HEK293 (cell line): ENCODE data around the gene CABCOCO1.

Experiments
- CTCF ChIA-PET: fragments of 350-600 bp; formaldehyde crosslinking; extraction: SDS; loops from one replicate; lab custom pipeline; 2021; ENCODE audit warnings: antibody characterized with exemption; lab: Yijun Ruan, JAX
- POLR2A ChIA-PET: fragments of 300-600 bp; formaldehyde crosslinking; extraction: SDS; loops from one replicate; lab custom pipeline; 2020; ENCODE audit warnings: antibody characterized with exemption, inconsistent platforms; lab: Yijun Ruan, JAX
- H3K27ac ChIP-seq: fragments of 200-500 bp; sonication (Bioruptor generic); 2 replicates; pipeline ENCODE4 v1.5.1; 2014; ENCODE audit warnings: low read depth, low read length, control low read depth, inconsistent platforms; ENCODE audit errors: extremely low read depth
- H3K36me3 ChIP-seq, 2 experiments: fragments of 200-500 bp in 1 of 2; sonication (Bioruptor generic) in 1 of 2; 1 replicate in 1 of 2; 2 replicates in 1 of 2; pipeline ENCODE4 v1.5.1; 2014 to 2017; ENCODE audit warnings: inconsistent platforms in 2 of 2, low read length in 2 of 2; ENCODE audit not compliant: control insufficient read depth in 2 of 2, insufficient read depth in 1 of 2
- H3K4me1 ChIP-seq: fragments of 200-500 bp; sonication (Bioruptor generic); 2 replicates; pipeline ENCODE4 v1.5.1; 2014; ENCODE audit warnings: mild to moderate bottlenecking, low read length, inconsistent platforms; ENCODE audit not compliant: control insufficient read depth, insufficient read depth
- H3K4me3 ChIP-seq: 2 replicates; pipeline ENCODE4 v1.5.1; 2011; ENCODE audit warnings: low read depth, mild to moderate bottlenecking, control low read depth, low read length, moderate library complexity
- H3K9me3 ChIP-seq: fragments of 200-500 bp; sonication (Bioruptor generic); 2 replicates; pipeline ENCODE4 v1.5.1; 2014; ENCODE audit warnings: low read depth, low read length, inconsistent platforms; ENCODE audit not compliant: control insufficient read depth, insufficient read depth
- GLI4 ChIP-seq: fragments of 450-650 bp; formaldehyde crosslinking; IDR thresholded peaks from 2 replicates; pipeline ENCODE4 v1.5.1; 2016; ENCODE audit warnings: missing biosample characterization, missing genetic modification characterization
- KLF9 ChIP-seq: fragments of 450-650 bp; formaldehyde crosslinking; IDR thresholded peaks from 2 replicates; pipeline ENCODE4 v1.5.1; 2016; ENCODE audit warnings: missing biosample characterization, missing genetic modification characterization, low read depth
- RBAK ChIP-seq: fragments of 450-650 bp; formaldehyde crosslinking; IDR thresholded peaks from 2 replicates; pipeline ENCODE4 v1.5.1; 2016; ENCODE audit warnings: missing biosample characterization, missing genetic modification characterization
- SALL2 ChIP-seq: fragments of 450-650 bp; formaldehyde crosslinking; IDR thresholded peaks from 2 replicates; pipeline ENCODE4 v1.5.0; 2017; ENCODE audit warnings: missing biosample characterization, mild to moderate bottlenecking, missing genetic modification characterization, borderline replicate concordance
- SP7 ChIP-seq: fragments of 450-650 bp; formaldehyde crosslinking; IDR thresholded peaks from 2 replicates; pipeline ENCODE4 v1.5.1; 2016; ENCODE audit warnings: missing biosample characterization, missing genetic modification characterization
- ZBTB20 ChIP-seq: fragments of 450-650 bp; formaldehyde crosslinking; IDR thresholded peaks from 2 replicates; pipeline ENCODE4 v1.5.1; 2016; ENCODE audit warnings: missing biosample characterization, missing genetic modification characterization
- ZBTB21 ChIP-seq: fragments of 450-650 bp; formaldehyde crosslinking; IDR thresholded peaks from 2 replicates; pipeline ENCODE4 v1.5.1; 2017; ENCODE audit warnings: missing biosample characterization, missing genetic modification characterization
- ZFP37 ChIP-seq: fragments of 450-650 bp; formaldehyde crosslinking; IDR thresholded peaks from 2 replicates; pipeline ENCODE4 v1.5.1; 2016; ENCODE audit warnings: missing biosample characterization, missing genetic modification characterization
- ZFP69B ChIP-seq: fragments of 450-650 bp; formaldehyde crosslinking; IDR thresholded peaks from 2 replicates; pipeline ENCODE4 v1.5.1; 2016; ENCODE audit warnings: missing biosample characterization, missing genetic modification characterization
- ZNF155 ChIP-seq: fragments of 450-650 bp; formaldehyde crosslinking; IDR thresholded peaks from 2 replicates; pipeline ENCODE4 v1.5.1; 2016; ENCODE audit warnings: missing biosample characterization, missing genetic modification characterization
- ZNF202 ChIP-seq: fragments of 450-650 bp; formaldehyde crosslinking; IDR thresholded peaks from 2 replicates; pipeline ENCODE4 v1.5.1; 2016; ENCODE audit warnings: missing biosample characterization, missing genetic modification characterization, borderline replicate concordance
- ZNF211 ChIP-seq: fragments of 450-650 bp; formaldehyde crosslinking; IDR thresholded peaks from 2 replicates; pipeline ENCODE4 v1.5.1; 2016; ENCODE audit warnings: low read depth, missing biosample characterization, missing genetic modification characterization
- ZNF423 ChIP-seq: fragments of 450-650 bp; formaldehyde crosslinking; IDR thresholded peaks from 2 replicates; pipeline ENCODE4 v1.5.1; 2016; ENCODE audit warnings: missing biosample characterization, missing genetic modification characterization
- ZNF530 ChIP-seq: fragments of 450-650 bp; formaldehyde crosslinking; IDR thresholded peaks from 2 replicates; pipeline ENCODE4 v1.5.1; 2016; ENCODE audit warnings: low read depth, missing biosample characterization, missing genetic modification characterization
- ZNF621 ChIP-seq: fragments of 450-650 bp; formaldehyde crosslinking; IDR thresholded peaks from 2 replicates; pipeline ENCODE4 v1.5.1; 2017; ENCODE audit warnings: missing biosample characterization, missing genetic modification characterization
- ZNF660 ChIP-seq: fragments of 450-650 bp; IDR thresholded peaks from 2 replicates; pipeline ENCODE4 v1.5.1; 2018; ENCODE audit warnings: missing biosample characterization, mild to moderate bottlenecking, missing genetic modification characterization
- ZNF677 ChIP-seq: fragments of 450-650 bp; IDR thresholded peaks from 2 replicates; pipeline ENCODE4 v1.5.0; 2018; ENCODE audit warnings: missing biosample characterization, mild to moderate bottlenecking, missing genetic modification characterization, moderate library complexity
- ZNF792 ChIP-seq: fragments of 450-650 bp; formaldehyde crosslinking; IDR thresholded peaks from 2 replicates; pipeline ENCODE4 v1.5.1; 2016; ENCODE audit warnings: missing biosample characterization, missing genetic modification characterization
- ZSCAN16 ChIP-seq: fragments of 450-650 bp; formaldehyde crosslinking; IDR thresholded peaks from 2 replicates; pipeline ENCODE4 v1.5.1; 2016; ENCODE audit warnings: missing biosample characterization, missing genetic modification characterization
- TF ChIP-seq, protein P1 (sequence below): fragments of 450-650 bp; formaldehyde crosslinking; IDR thresholded peaks from 2 replicates; pipeline ENCODE4 v1.5.1; 2016; ENCODE audit warnings: missing biosample characterization, missing genetic modification characterization
- TF ChIP-seq, protein P2 (sequence below): fragments of 450-650 bp; formaldehyde crosslinking; IDR thresholded peaks from 2 replicates; pipeline ENCODE4 v1.5.1; 2016; ENCODE audit warnings: missing biosample characterization, missing genetic modification characterization
- TF ChIP-seq, protein P3 (sequence below): fragments of 450-650 bp; formaldehyde crosslinking; IDR thresholded peaks from 2 replicates; pipeline ENCODE4 v1.5.1; 2017; ENCODE audit warnings: missing biosample characterization, missing genetic modification characterization
- TF ChIP-seq, protein P4 (sequence below): fragments of 450-650 bp; formaldehyde crosslinking; IDR thresholded peaks from 2 replicates; pipeline ENCODE4 v1.5.1; 2016; ENCODE audit warnings: missing biosample characterization, missing genetic modification characterization
- TF ChIP-seq, protein P5 (sequence below): fragments of 450-650 bp; formaldehyde crosslinking; IDR thresholded peaks from 2 replicates; pipeline ENCODE4 v1.5.1; 2016; ENCODE audit warnings: missing biosample characterization, missing genetic modification characterization
- TF ChIP-seq, protein P6 (sequence below): fragments of 450-650 bp; formaldehyde crosslinking; IDR thresholded peaks from 2 replicates; pipeline ENCODE4 v1.5.1; 2016; ENCODE audit warnings: missing biosample characterization, missing genetic modification characterization

The CABCOCO1 gene

DNA sequence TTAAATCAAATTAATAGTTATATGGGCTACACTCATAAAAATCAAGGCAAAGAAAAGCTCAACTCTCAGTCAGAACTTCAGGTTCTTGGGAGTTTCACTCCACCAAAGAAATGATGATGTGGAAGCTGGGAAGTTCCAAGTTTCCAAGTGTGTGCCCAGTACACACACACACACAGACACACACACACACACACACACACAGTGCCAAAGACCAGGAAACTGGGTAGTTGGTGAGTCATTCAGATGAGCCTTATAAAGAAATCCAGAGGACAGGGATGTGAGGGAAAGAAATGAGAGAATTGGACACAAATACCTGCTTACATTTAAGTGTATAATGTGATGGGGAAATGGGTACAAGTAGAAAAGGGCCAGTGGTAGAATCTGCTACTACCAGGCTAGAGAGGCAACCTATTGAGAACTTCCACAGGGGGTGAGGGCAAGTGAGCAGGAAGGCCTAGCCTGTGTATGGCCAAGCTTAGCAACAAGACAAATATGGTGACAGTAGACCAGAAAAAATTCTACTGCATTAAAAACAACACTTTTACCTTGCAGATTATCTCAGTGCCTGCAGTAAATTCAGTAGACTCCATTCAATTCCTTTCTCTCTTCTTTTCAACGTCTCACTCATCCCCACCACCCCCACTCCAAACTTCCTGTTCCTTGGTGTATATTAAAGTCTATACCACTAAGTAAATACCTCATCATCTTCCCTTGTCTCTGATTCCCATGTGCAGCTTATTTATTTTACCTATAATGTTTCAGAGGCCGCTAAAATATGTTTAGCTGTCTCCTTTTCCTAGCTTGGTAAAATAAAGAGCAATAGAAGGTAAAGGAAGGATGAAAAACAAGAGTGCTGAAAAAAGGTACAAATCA is 95.0 kb downstream of the CABCOCO1 start:
- H3K4me3 ChIP-seq = no peak overlapping the region
- CTCF ChIA-PET = interaction anchor here (0.6 kb wide), 1 partner anchor 128 kb away, joined by 3 read pairs; no protein-coding TSS in a partner anchor
- peaks cover 10% of the 10 kb centered on the region for H3K4me1 ChIP-seq
- no peaks in the 10 kb centered on the region for H3K9me3 ChIP-seq
- POLR2A ChIA-PET = no interaction called here
- H3K36me3 ChIP-seq = no peaks in the 10 kb centered on the region
- H3K27ac ChIP-seq = no peak overlapping the region; the same call in 1 of the 2 replicates
- no peak for TF ChIP-seq ZNF530
- peak; percentile 58 for TF ChIP-seq ZBTB20 (tag by site-specific recombination)
- no peak for TF ChIP-seq KLF9 (tag by site-specific recombination)
- TF ChIP-seq, protein P1, sequence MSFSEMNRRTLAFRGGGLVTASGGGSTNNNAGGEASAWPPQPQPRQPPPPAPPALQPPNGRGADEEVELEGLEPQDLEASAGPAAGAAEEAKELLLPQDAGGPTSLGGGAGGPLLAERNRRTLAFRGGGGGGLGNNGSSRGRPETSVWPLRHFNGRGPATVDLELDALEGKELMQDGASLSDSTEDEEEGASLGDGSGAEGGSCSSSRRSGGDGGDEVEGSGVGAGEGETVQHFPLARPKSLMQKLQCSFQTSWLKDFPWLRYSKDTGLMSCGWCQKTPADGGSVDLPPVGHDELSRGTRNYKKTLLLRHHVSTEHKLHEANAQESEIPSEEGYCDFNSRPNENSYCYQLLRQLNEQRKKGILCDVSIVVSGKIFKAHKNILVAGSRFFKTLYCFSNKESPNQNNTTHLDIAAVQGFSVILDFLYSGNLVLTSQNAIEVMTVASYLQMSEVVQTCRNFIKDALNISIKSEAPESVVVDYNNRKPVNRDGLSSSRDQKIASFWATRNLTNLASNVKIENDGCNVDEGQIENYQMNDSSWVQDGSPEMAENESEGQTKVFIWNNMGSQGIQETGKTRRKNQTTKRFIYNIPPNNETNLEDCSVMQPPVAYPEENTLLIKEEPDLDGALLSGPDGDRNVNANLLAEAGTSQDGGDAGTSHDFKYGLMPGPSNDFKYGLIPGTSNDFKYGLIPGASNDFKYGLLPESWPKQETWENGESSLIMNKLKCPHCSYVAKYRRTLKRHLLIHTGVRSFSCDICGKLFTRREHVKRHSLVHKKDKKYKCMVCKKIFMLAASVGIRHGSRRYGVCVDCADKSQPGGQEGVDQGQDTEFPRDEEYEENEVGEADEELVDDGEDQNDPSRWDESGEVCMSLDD (tag by site-specific recombination) = 0 out of 2 replicates have a peak, but pooled peaks have one; percentile 26
- 0 out of 2 replicates have a peak, but pooled peaks have one; percentile 45 for TF ChIP-seq ZFP37 (tag by site-specific recombination)
- peak; percentile 43; the same call in 1 of the 2 replicates for TF ChIP-seq SALL2 (tag by site-specific recombination)
- TF ChIP-seq, protein P2, sequence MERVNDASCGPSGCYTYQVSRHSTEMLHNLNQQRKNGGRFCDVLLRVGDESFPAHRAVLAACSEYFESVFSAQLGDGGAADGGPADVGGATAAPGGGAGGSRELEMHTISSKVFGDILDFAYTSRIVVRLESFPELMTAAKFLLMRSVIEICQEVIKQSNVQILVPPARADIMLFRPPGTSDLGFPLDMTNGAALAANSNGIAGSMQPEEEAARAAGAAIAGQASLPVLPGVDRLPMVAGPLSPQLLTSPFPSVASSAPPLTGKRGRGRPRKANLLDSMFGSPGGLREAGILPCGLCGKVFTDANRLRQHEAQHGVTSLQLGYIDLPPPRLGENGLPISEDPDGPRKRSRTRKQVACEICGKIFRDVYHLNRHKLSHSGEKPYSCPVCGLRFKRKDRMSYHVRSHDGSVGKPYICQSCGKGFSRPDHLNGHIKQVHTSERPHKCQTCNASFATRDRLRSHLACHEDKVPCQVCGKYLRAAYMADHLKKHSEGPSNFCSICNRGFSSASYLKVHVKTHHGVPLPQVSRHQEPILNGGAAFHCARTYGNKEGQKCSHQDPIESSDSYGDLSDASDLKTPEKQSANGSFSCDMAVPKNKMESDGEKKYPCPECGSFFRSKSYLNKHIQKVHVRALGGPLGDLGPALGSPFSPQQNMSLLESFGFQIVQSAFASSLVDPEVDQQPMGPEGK (tag by site-specific recombination) = no peak
- peak; percentile 44; the same call in 1 of the 2 replicates for TF ChIP-seq ZFP69B
- no peak for TF ChIP-seq ZNF202 (tag by site-specific recombination)
- TF ChIP-seq ZNF211 = peak; percentile 68; the same call in 1 of the 2 replicates
- TF ChIP-seq ZNF792 = no peak
- TF ChIP-seq, protein P3, sequence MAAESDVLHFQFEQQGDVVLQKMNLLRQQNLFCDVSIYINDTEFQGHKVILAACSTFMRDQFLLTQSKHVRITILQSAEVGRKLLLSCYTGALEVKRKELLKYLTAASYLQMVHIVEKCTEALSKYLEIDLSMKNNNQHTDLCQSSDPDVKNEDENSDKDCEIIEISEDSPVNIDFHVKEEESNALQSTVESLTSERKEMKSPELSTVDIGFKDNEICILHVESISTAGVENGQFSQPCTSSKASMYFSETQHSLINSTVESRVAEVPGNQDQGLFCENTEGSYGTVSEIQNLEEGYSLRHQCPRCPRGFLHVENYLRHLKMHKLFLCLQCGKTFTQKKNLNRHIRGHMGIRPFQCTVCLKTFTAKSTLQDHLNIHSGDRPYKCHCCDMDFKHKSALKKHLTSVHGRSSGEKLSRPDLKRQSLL = no peak
- TF ChIP-seq RBAK (tag by site-specific recombination) = 0 out of 2 replicates have a peak, but pooled peaks have one; percentile 28
- TF ChIP-seq, protein P4, sequence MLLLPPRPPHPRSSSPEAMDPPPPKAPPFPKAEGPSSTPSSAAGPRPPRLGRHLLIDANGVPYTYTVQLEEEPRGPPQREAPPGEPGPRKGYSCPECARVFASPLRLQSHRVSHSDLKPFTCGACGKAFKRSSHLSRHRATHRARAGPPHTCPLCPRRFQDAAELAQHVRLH (tag by site-specific recombination) = peak; percentile 48; the same call in 1 of the 2 replicates
- TF ChIP-seq, protein P5, sequence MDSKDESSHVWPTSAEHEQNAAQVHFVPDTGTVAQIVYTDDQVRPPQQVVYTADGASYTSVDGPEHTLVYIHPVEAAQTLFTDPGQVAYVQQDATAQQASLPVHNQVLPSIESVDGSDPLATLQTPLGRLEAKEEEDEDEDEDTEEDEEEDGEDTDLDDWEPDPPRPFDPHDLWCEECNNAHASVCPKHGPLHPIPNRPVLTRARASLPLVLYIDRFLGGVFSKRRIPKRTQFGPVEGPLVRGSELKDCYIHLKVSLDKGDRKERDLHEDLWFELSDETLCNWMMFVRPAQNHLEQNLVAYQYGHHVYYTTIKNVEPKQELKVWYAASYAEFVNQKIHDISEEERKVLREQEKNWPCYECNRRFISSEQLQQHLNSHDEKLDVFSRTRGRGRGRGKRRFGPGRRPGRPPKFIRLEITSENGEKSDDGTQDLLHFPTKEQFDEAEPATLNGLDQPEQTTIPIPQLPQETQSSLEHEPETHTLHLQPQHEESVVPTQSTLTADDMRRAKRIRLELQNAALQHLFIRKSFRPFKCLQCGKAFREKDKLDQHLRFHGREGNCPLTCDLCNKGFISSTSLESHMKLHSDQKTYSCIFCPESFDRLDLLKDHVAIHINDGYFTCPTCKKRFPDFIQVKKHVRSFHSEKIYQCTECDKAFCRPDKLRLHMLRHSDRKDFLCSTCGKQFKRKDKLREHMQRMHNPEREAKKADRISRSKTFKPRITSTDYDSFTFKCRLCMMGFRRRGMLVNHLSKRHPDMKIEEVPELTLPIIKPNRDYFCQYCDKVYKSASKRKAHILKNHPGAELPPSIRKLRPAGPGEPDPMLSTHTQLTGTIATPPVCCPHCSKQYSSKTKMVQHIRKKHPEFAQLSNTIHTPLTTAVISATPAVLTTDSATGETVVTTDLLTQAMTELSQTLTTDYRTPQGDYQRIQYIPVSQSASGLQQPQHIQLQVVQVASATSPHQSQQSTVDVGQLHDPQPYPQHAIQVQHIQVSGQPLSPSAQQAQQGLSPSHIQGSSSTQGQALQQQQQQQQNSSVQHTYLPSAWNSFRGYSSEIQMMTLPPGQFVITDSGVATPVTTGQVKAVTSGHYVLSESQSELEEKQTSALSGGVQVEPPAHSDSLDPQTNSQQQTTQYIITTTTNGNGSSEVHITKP (tag by site-specific recombination) = peak; percentile 83
- TF ChIP-seq ZBTB21 (tag by site-specific recombination) = peak; percentile 21; the same call in 1 of the 2 replicates
- 0 out of 2 replicates have a peak, but pooled peaks have one; percentile 55 for TF ChIP-seq ZNF155 (tag by site-specific recombination)
- peak; percentile 79 for TF ChIP-seq ZSCAN16 (tag by site-specific recombination)
- TF ChIP-seq ZNF621 (tag by site-specific recombination) = 0 out of 2 replicates have a peak, but pooled peaks have one; percentile 21
- TF ChIP-seq GLI4 = peak; percentile 38; the same call in 1 of the 2 replicates
- TF ChIP-seq ZNF660 (tag by site-specific recombination) = 0 out of 2 replicates have a peak, but pooled peaks have one; percentile 38
- peak; percentile 34; the same call in 1 of the 2 replicates for TF ChIP-seq SP7 (tag by site-specific recombination)
- TF ChIP-seq, protein P6, sequence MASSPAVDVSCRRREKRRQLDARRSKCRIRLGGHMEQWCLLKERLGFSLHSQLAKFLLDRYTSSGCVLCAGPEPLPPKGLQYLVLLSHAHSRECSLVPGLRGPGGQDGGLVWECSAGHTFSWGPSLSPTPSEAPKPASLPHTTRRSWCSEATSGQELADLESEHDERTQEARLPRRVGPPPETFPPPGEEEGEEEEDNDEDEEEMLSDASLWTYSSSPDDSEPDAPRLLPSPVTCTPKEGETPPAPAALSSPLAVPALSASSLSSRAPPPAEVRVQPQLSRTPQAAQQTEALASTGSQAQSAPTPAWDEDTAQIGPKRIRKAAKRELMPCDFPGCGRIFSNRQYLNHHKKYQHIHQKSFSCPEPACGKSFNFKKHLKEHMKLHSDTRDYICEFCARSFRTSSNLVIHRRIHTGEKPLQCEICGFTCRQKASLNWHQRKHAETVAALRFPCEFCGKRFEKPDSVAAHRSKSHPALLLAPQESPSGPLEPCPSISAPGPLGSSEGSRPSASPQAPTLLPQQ (tag by site-specific recombination) = peak; percentile 33; the same call in 1 of the 2 replicates
- TF ChIP-seq ZNF677 = no peak
- TF ChIP-seq ZNF423 = no peak
